GM23248 (cell line): ENCODE results near the gene STAT4. TPM values are rescaled to one million over a fixed set of nuclear protein-coding genes. Genes with fewer than 3 reads are reported as not detected.

Experiments used
- DNase-seq: peaks from one replicate; pipeline ENCODE4 v3.0.0-alpha.2; 2015
- H2AFZ ChIP-seq: fragments of 200-600 bp; sonication (generic); 2 replicates; pipeline ENCODE4 v1.6.1; 2016; ENCODE audit warnings: antibody characterized with exemption
- H3F3A ChIP-seq: fragments of 200-600 bp; sonication (generic); 2 replicates; pipeline ENCODE4 v1.6.1; 2016; ENCODE audit warnings: mild to moderate bottlenecking, antibody characterized with exemption, mixed run types; ENCODE audit not compliant: insufficient read depth
- H3K27ac ChIP-seq: fragments of 200-600 bp; sonication (generic); 2 replicates; pipeline ENCODE4 v1.5.1; 2016; ENCODE audit warnings: mild to moderate bottlenecking
- H3K27me3 ChIP-seq: fragments of 200-600 bp; sonication (generic); replicated peaks from 2 replicates; pipeline ENCODE4 v1.6.1; 2016; ENCODE audit warnings: mild to moderate bottlenecking; ENCODE audit not compliant: insufficient read depth
- H3K36me3 ChIP-seq: fragments of 200-600 bp; sonication (generic); 2 replicates; pipeline ENCODE4 v1.6.1; 2016; ENCODE audit warnings: low read depth, mild to moderate bottlenecking
- H3K4me1 ChIP-seq: fragments of 200-600 bp; sonication (generic); 2 replicates; pipeline ENCODE4 v1.6.1; 2016; ENCODE audit warnings: mild to moderate bottlenecking; ENCODE audit not compliant: insufficient read depth
- H3K4me2 ChIP-seq: fragments of 200-600 bp; sonication (generic); one replicate; pipeline ENCODE4 v1.6.1; 2016; ENCODE audit warnings: mild to moderate bottlenecking; ENCODE audit not compliant: unreplicated experiment
- H3K4me3 ChIP-seq: fragments of 200-600 bp; sonication (generic); 2 replicates; pipeline ENCODE4 v1.5.1; 2016; ENCODE audit warnings: mild to moderate bottlenecking
- H3K79me2 ChIP-seq: fragments of 200-600 bp; sonication (generic); 2 replicates; pipeline ENCODE4 v1.6.1; 2016; ENCODE audit warnings: mild to moderate bottlenecking; ENCODE audit not compliant: insufficient read depth
- H3K9ac ChIP-seq: fragments of 200-600 bp; sonication (generic); 2 replicates; pipeline ENCODE4 v1.6.1; 2016; ENCODE audit warnings: mild to moderate bottlenecking
- H3K9me2 ChIP-seq: fragments of 200-600 bp; sonication (generic); 2 replicates; pipeline ENCODE4 v1.6.1; 2016; ENCODE audit warnings: mixed run types, mild to moderate bottlenecking, moderate library complexity; ENCODE audit not compliant: insufficient read depth
- H3K9me3 ChIP-seq: fragments of 200-600 bp; sonication (generic); one replicate; pipeline ENCODE4 v1.6.1; 2017; ENCODE audit warnings: low read depth
- H4K20me1 ChIP-seq: fragments of 200-600 bp; sonication (generic); 2 replicates; pipeline ENCODE4 v1.6.0; 2016; ENCODE audit not compliant: insufficient read depth
- EZH2 ChIP-seq: fragments of 200-600 bp; sonication (generic); IDR thresholded peaks from 2 replicates; pipeline ENCODE4 v1.6.1; 2018; ENCODE audit warnings: antibody characterized with exemption, mild to moderate bottlenecking; ENCODE audit not compliant: insufficient read depth, poor library complexity, severe bottlenecking
- EZH2phosphoT487 ChIP-seq: fragments of 200-600 bp; sonication (generic); IDR thresholded peaks from 2 replicates; pipeline ENCODE4 v1.6.1; 2018; ENCODE audit warnings: antibody characterized with exemption, moderate library complexity, mild to moderate bottlenecking, low read depth; ENCODE audit not compliant: insufficient read depth
- whole genome bisulfite sequencing, 2 experiments: methylation state at CpG; one replicate each; pipeline ENCODE4 v1.1.6; 2015 to 2017; ENCODE audit warnings: low lambda C conversion rate in 2 of 2, low coverage in 1 of 2; ENCODE audit errors: missing lambda C conversion rate in 2 of 2; 5-methylcytosine and 5-hydroxymethylcytosine counted together
- in situ Hi-C: fragments of 300-500 bp; cut with MboI; formaldehyde crosslinking; loops from 2 replicates; pipeline ENCODE4 v1.15.0; 2020
- polyA plus RNA-seq: library from polyadenylated mRNA; unstranded; fragments of >200 nt; fragmentation: Nextera tagmentation; extraction: Ambion mirVana; gene quantifications from 2 replicates; pipeline ENCODE4 v1.2.1, GENCODE V29; 2016
- total RNA-seq: library from RNA; depleted of rRNA; stranded (reverse); fragments of >200 nt; shearing (Covaris generic); gene quantifications from 2 replicates; pipeline ENCODE4 v1.2.3, GENCODE V29; 2014

The STAT4 gene
- total and polyA plus RNA-seq, 2 experiments from 2014 or later, result 1.9 to 3.2 TPM

- Histone ChIP-seq H3K4me1 (peaks cover 17% of the 10 kb centered on the region), H3K27me3 (no peaks in the 10 kb centered on the region), H3K9me2 (no peaks in the 10 kb centered on the region), H3K27ac (no peak overlapping the region), H3F3A (peaks cover 15% of the 10 kb centered on the region), H3K9me3 (no peaks in the 10 kb centered on the region), H4K20me1 (no peaks in the 10 kb centered on the region), H3K9ac (no peak overlapping the region), H3K79me2 (no peaks in the 10 kb centered on the region), H2AFZ (peak overlapping the region; percentile 16; the same call in 1 of the 2 replicates), H3K36me3 (no peaks in the 10 kb centered on the region), H3K4me2 (no peak overlapping the region), H3K4me3 (no peak overlapping the region)
- TF ChIP-seq EZH2phosphoT487 (no peak), EZH2 (no peak)
- 90 to 93% methylated on average over 7 of the region's 7 CpGs for WGBS, 2 experiments
- in situ Hi-C loops, result no loop called here
- DNase-seq, result no peak
Measured at GRCh38 chr2:191023235-191023679, 127.5 kb downstream of the STAT4 start.

GRCh38 chr2:191020742-191021381, 129.9 kb downstream of the STAT4 start:
- Histone ChIP-seq H3K4me3 (peak overlapping the region; percentile 84), H3K9me2 (no peaks in the 10 kb centered on the region), H4K20me1 (no peaks in the 10 kb centered on the region), H3K27me3 (no peaks in the 10 kb centered on the region), H3K9me3 (no peaks in the 10 kb centered on the region), H3K36me3 (no peaks in the 10 kb centered on the region), H3F3A (peaks cover 15% of the 10 kb centered on the region), H3K9ac (peak overlapping the region; percentile 96), H3K4me2 (peak overlapping the region; percentile 93), H3K4me1 (peaks cover 17% of the 10 kb centered on the region), H3K79me2 (no peaks in the 10 kb centered on the region), H2AFZ (peak overlapping the region; percentile 47), H3K27ac (peak overlapping the region; percentile 99)
- peak; percentile 93 for DNase-seq
- no peak for TF ChIP-seq EZH2phosphoT487
- no peak for TF ChIP-seq EZH2
- 7 to 8% methylated on average over 14 of the region's 14 CpGs for WGBS, 2 experiments
- in situ Hi-C loops, result no loop called here

GRCh38 chr2:191020221-191020741, 130.5 kb downstream of the STAT4 start:
- H3K27me3 ChIP-seq, result no peaks in the 10 kb centered on the region
- no peaks in the 10 kb centered on the region for H3K9me2 ChIP-seq
- H2AFZ ChIP-seq, result peak overlapping the region; percentile 47
- H3F3A ChIP-seq, result peaks cover 15% of the 10 kb centered on the region
- H3K4me2 ChIP-seq, result peak overlapping the region; percentile 93
- peak overlapping the region; percentile 84 for H3K4me3 ChIP-seq
- peaks cover 17% of the 10 kb centered on the region for H3K4me1 ChIP-seq
- DNase-seq, result peak; percentile 98
- H3K79me2 ChIP-seq, result no peaks in the 10 kb centered on the region
- H4K20me1 ChIP-seq, result no peaks in the 10 kb centered on the region
- 1% methylated on average over 56 to 59 of the region's 59 CpGs for WGBS, 2 experiments
- in situ Hi-C loops, result no loop called here
- peak overlapping the region; percentile 99 for H3K27ac ChIP-seq
- H3K9me3 ChIP-seq, result no peaks in the 10 kb centered on the region
- no peaks in the 10 kb centered on the region for H3K36me3 ChIP-seq
- peak overlapping the region; percentile 96 for H3K9ac ChIP-seq
- TF ChIP-seq EZH2 (no peak), EZH2phosphoT487 (no peak)

GRCh38 chr2:191019376-191019775, 131.4 kb downstream of the STAT4 start:
- WGBS, 2 experiments, result 65 to 73% methylated on average over 3 of the region's 3 CpGs
- H3K27me3 ChIP-seq, result no peaks in the 10 kb centered on the region
- peak overlapping the region; percentile 84 for H3K4me2 ChIP-seq
- H3K4me3 ChIP-seq, result no peak overlapping the region
- peaks cover 22% of the 10 kb centered on the region for H3K4me1 ChIP-seq
- TF ChIP-seq EZH2phosphoT487 (no peak), EZH2 (no peak)
- H3K27ac ChIP-seq, result no peak overlapping the region
- H2AFZ ChIP-seq, result 0 out of 2 replicates have a peak overlapping the region, but pooled peaks have one; percentile 37
- no peaks in the 10 kb centered on the region for H3K9me2 ChIP-seq
- H3K79me2 ChIP-seq, result no peaks in the 10 kb centered on the region
- peak overlapping the region; percentile 96; the same call in 1 of the 2 replicates for H3K9ac ChIP-seq
- no peaks in the 10 kb centered on the region for H3K36me3 ChIP-seq
- in situ Hi-C loops, result no loop called here
- no peaks in the 10 kb centered on the region for H4K20me1 ChIP-seq
- DNase-seq, result no peak
- no peaks in the 10 kb centered on the region for H3K9me3 ChIP-seq
- peaks cover 21% of the 10 kb centered on the region for H3F3A ChIP-seq
